K562 (cell line): ENCODE measurements around the gene RTCA. TPM values are rescaled to one million over a fixed set of nuclear protein-coding genes. Genes with fewer than 3 reads are reported as not detected.

Experiments used
- ELK3 ChIP-seq: fragments of 450-650 bp; formaldehyde crosslinking; IDR thresholded peaks from 2 replicates; pipeline ENCODE4 v1.4.0; 2020; ENCODE audit warnings: mild to moderate bottlenecking
- EP400 ChIP-seq: fragments of 450-650 bp; IDR thresholded peaks from 2 replicates; pipeline ENCODE4 v1.6.1; 2017; ENCODE audit warnings: antibody characterized with exemption, mild to moderate bottlenecking, moderate library complexity
- GTF2E2 ChIP-seq: fragments of 200-800 bp; sonication (Bioruptor generic); IDR thresholded peaks from 2 replicates; pipeline ENCODE4 v1.6.1; 2016; ENCODE audit warnings: missing genetic modification characterization, missing compliant biosample characterization
- HNRNPL ChIP-seq: fragments of 200-400 bp; formaldehyde crosslinking; IDR thresholded peaks from 2 replicates; pipeline ENCODE4 v1.6.1; 2017; ENCODE audit warnings: low read depth, mild to moderate bottlenecking, low read length
- HNRNPLL ChIP-seq: fragments of 200-400 bp; formaldehyde crosslinking; IDR thresholded peaks from 2 replicates; pipeline ENCODE4 v1.6.1; 2017; ENCODE audit warnings: low read length, low read depth, mild to moderate bottlenecking; ENCODE audit not compliant: poor library complexity, severe bottlenecking
- HOXB6 ChIP-seq: fragments of 250-450 bp; sonication (Bioruptor Pico); IDR thresholded peaks from 2 replicates; pipeline ENCODE4 v1.5.1; 2022; ENCODE audit warnings: mild to moderate bottlenecking, borderline replicate concordance
- ILF3 ChIP-seq: fragments of 450-650 bp; IDR thresholded peaks from 2 replicates; pipeline ENCODE4 v1.6.1; 2018; ENCODE audit warnings: antibody characterized with exemption, mild to moderate bottlenecking, moderate library complexity, borderline replicate concordance
- KLF1 ChIP-seq: fragments of 450-650 bp; IDR thresholded peaks from 2 replicates; pipeline ENCODE4 v1.6.1; 2016; ENCODE audit warnings: missing genetic modification characterization, missing compliant biosample characterization
- KLF16 ChIP-seq: IDR thresholded peaks from 2 replicates; pipeline ENCODE4 v1.6.1; 2016; ENCODE audit warnings: antibody characterized with exemption
- L3MBTL2 ChIP-seq: fragments of 450-650 bp; IDR thresholded peaks from 2 replicates; pipeline ENCODE4 v1.6.1; 2016; ENCODE audit warnings: mild to moderate bottlenecking, moderate library complexity
- MBD1 ChIP-seq: fragments of 250-450 bp; sonication (Bioruptor Pico); IDR thresholded peaks from 2 replicates; pipeline ENCODE4 v1.8.0; 2022; ENCODE audit warnings: inconsistent platforms
- MNT ChIP-seq, 2 experiments: fragments of 450-650 bp; conservative IDR thresholded peaks; 2 replicates each; pipeline ENCODE4 v1.6.1; 2017; ENCODE audit warnings: mild to moderate bottlenecking in 2 of 2, moderate library complexity in 2 of 2
- MTA2 ChIP-seq: fragments of 450-650 bp; IDR thresholded peaks from 2 replicates; pipeline ENCODE4 v1.6.1; 2016; ENCODE audit warnings: low read depth
- NR2F6 ChIP-seq: fragments of 450-650 bp; formaldehyde crosslinking; IDR thresholded peaks from 2 replicates; pipeline ENCODE4 v1.4.0; 2020; ENCODE audit warnings: mild to moderate bottlenecking
- PML ChIP-seq: IDR thresholded peaks from 2 replicates; pipeline ENCODE4 v1.6.1; 2012; ENCODE audit warnings: low read length, inconsistent platforms
- RB1 ChIP-seq: fragments of 450-650 bp; IDR thresholded peaks from 2 replicates; pipeline ENCODE4 v1.6.1; 2017; ENCODE audit warnings: low read depth, mild to moderate bottlenecking
- SMARCE1 ChIP-seq: fragments of 450-650 bp; IDR thresholded peaks from 2 replicates; pipeline ENCODE4 v1.7.1; 2016; ENCODE audit warnings: mild to moderate bottlenecking
- THRB ChIP-seq: fragments of 450-650 bp; formaldehyde crosslinking; conservative IDR thresholded peaks from 2 replicates; pipeline ENCODE4 v1.4.0; 2022; ENCODE audit warnings: mild to moderate bottlenecking, missing genetic modification characterization
- YBX1 ChIP-seq: fragments of 450-650 bp; IDR thresholded peaks from 2 replicates; pipeline ENCODE4 v1.7.1; 2016; ENCODE audit warnings: mild to moderate bottlenecking
- ZBTB7A ChIP-seq: IDR thresholded peaks from 2 replicates; pipeline ENCODE4 v1.6.1; 2011; ENCODE audit warnings: low read depth, mild to moderate bottlenecking, low read length, moderate library complexity, borderline replicate concordance; ENCODE audit not compliant: control insufficient read depth
- ZNF133 ChIP-seq: fragments of 250-450 bp; sonication (Bioruptor Pico); IDR thresholded peaks from 2 replicates; pipeline ENCODE4 v1.4.0; 2020; ENCODE audit warnings: mild to moderate bottlenecking
- polyA plus RNA-seq, 8 experiments: library from polyadenylated mRNA; depleted of rRNA in 4 of 8; stranded (reverse) in 5 of 8; unstranded in 3 of 8; fragments of >200 nt; fragmentation: Nextera tagmentation in 2 of 8; fragmentation: Illumina TruSeq in 1 of 8; extraction: Ambion mirVana in 2 of 8; extraction: Trizol in 1 of 8; gene quantifications; 2 replicates each; pipeline versions ENCODE4 v1.2.1 to v1.2.3, GENCODE V29; 2011 to 2014; ENCODE audit warnings: inconsistent platforms in 1 of 8, missing spikeins in 1 of 8
- total RNA-seq, 7 experiments: library from RNA; depleted of rRNA in 6 of 7; stranded (reverse); fragments of >200 nt in 6 of 7; fragmentation: Illumina TruSeq in 2 of 7; extraction: Trizol in 2 of 7; gene quantifications; 2 replicates each; pipeline versions ENCODE4 v1.2.1 to v1.2.3, GENCODE V29; 2011 to 2021; ENCODE audit warnings: low replicate concordance in 1 of 7
- TF ChIP-seq, protein P1 (sequence below): fragments of 250-450 bp; sonication (Bioruptor Pico); IDR thresholded peaks from 2 replicates; pipeline ENCODE4 v1.8.0; 2021; ENCODE audit warnings: borderline replicate concordance, mild to moderate bottlenecking, moderate library complexity; ENCODE audit not compliant: poor library complexity, severe bottlenecking

Gene RTCA
- total and polyA plus RNA-seq, 9 of the 15 experiments (the other 6 are each of a cell fraction or from before 2014, with no cell fraction given): 11.6 to 57.2 (median 43.2) TPM

DNA sequence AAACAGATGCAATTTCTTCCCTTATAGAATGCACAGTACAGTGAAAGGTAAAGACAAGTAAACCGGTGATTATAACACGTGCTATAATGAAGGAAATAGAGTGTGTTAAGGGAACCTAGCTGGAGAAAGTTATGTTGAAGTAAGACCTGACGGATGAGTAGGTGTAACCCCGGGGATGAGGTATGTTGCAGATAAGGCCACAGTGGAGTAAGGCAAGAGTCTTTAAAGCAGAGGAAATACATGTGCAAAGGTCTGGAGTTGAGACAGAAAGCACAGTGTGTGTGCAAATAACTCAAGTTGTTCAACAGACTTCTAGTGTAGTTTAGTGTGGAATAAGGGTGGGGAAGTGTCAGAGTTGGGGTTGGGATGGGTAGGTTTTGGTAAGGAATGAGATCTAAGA is 19.3 kb upstream of the RTCA start (continued):
- TF ChIP-seq ILF3: no peak
- TF ChIP-seq KLF1: no peak
- TF ChIP-seq HNRNPLL: no peak
- peak; percentile 56; the same call in 1 of the 2 replicates for TF ChIP-seq EP400
- no peak for TF ChIP-seq HNRNPL
- TF ChIP-seq SMARCE1: peak; percentile 46; the same call in 1 of the 2 replicates
- 0 out of 2 replicates have a peak, but pooled peaks have one; percentile 7 for TF ChIP-seq MTA2
- TF ChIP-seq ZBTB7A: no peak
- no peak for TF ChIP-seq NR2F6
- no peak for TF ChIP-seq HOXB6 (CRISPR knock-in tag)
- no peak for TF ChIP-seq ELK3 (CRISPR knock-in tag)
- TF ChIP-seq, protein P1, sequence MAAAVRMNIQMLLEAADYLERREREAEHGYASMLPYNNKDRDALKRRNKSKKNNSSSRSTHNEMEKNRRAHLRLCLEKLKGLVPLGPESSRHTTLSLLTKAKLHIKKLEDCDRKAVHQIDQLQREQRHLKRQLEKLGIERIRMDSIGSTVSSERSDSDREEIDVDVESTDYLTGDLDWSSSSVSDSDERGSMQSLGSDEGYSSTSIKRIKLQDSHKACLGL (CRISPR knock-in tag): no peak
- TF ChIP-seq MNT (conservative IDR thresholded peaks at IDR 0.05): peak; percentile 39 to 71
- TF ChIP-seq KLF16: no peak
- TF ChIP-seq RB1: no peak
- no peak for TF ChIP-seq MBD1 (CRISPR knock-in tag)
- TF ChIP-seq PML: no peak
- TF ChIP-seq THRB (CRISPR knock-in tag): no peak
- no peak; the same call in 1 of the 2 replicates for TF ChIP-seq L3MBTL2
- no peak for TF ChIP-seq GTF2E2 (tag)
- TF ChIP-seq ZNF133: no peak
- no peak for TF ChIP-seq YBX1
